HCT116 (cell line): ENCODE results near the gene PRKCA. TPM values are rescaled to one million over a fixed set of nuclear protein-coding genes. Genes with fewer than 3 reads are reported as not detected.

ENCODE experiments used
- ATAC-seq: fragments of 200-7000 bp; cut with Tn5 transposase; 2 replicates; pipeline ENCODE4 v1.9.1; 2020; ENCODE audit warnings: mild to moderate bottlenecking, moderate library complexity
- BruUV-seq: library from RNA; stranded (reverse); fragments of 400-500 nt; replicated peaks from 2 replicates; lab custom pipeline; 2021; lab: Mats Ljungman, UMichigan
- CTCF ChIA-PET: fragments of 300-600 bp; sonication (Branson Sonifier 250); formaldehyde crosslinking; loops from one replicate; lab custom pipeline; 2021; ENCODE audit warnings: antibody characterized with exemption; lab: Charles Lee
- POLR2A ChIA-PET: fragments of 300-600, 350-600 bp; sonication (Branson Sonifier 250); formaldehyde crosslinking; loops from one replicate; lab custom pipeline; 2021; ENCODE audit warnings: antibody characterized with exemption; lab: Charles Lee
- RAD21 ChIA-PET, 2 experiments: fragments of 300-600 bp; sonication (Branson Sonifier 250); formaldehyde crosslinking; loops; one replicate each; lab custom pipeline; 2023; ENCODE audit warnings: low total read pairs in 2 of 2; ENCODE audit not compliant: uncharacterized antibody in 2 of 2, unreplicated experiment in 2 of 2, low non-redundant PET in 1 of 2; lab: Charles Lee
- DNase-seq: peaks from one replicate; pipeline ENCODE4 v3.0.0-alpha.2; 2010; ENCODE audit warnings: low read depth, low spot score
- H2AFZ ChIP-seq: fragments of 200-600 bp; shearing (Covaris generic), sonication (generic); 2 replicates; pipeline ENCODE4 v1.6.1; 2017; ENCODE audit warnings: low read depth, mixed run types, mixed read lengths, antibody characterized with exemption, low read length; ENCODE audit not compliant: poor library complexity, severe bottlenecking
- H3K27ac ChIP-seq: 2 replicates; pipeline ENCODE4 v1.5.1; 2012; ENCODE audit warnings: low read depth, low read length
- H3K27me3 ChIP-seq: fragments of 200-600 bp; sonication (generic); 2 replicates; pipeline ENCODE4 v1.6.1; 2016; ENCODE audit warnings: mixed run types, low read length, mixed read lengths; ENCODE audit not compliant: insufficient read depth
- H3K36me3 ChIP-seq, 2 experiments: fragments of 200-500 bp in 1 of 2; fragments of 200-600 bp in 1 of 2; sonication (Bioruptor generic) in 1 of 2; sonication (generic) in 1 of 2; 2 replicates each; pipeline versions ENCODE4 v1.5.1 to v1.6.1; 2014 to 2016; ENCODE audit warnings: low read length in 2 of 2, inconsistent platforms in 1 of 2, mixed read lengths in 1 of 2, mixed run types in 1 of 2; ENCODE audit not compliant: insufficient read depth in 2 of 2, control insufficient read depth in 1 of 2
- H3K4me1 ChIP-seq, 2 experiments: fragments of 200-600 bp in 1 of 2; sonication (generic) in 1 of 2; 2 replicates each; pipeline versions ENCODE4 v1.5.1 to v1.6.1; 2012 to 2017; ENCODE audit warnings: low read length in 2 of 2, inconsistent platforms in 1 of 2, mild to moderate bottlenecking in 1 of 2, mixed read lengths in 1 of 2, mixed run types in 1 of 2, moderate library complexity in 1 of 2; ENCODE audit not compliant: insufficient read depth in 2 of 2, control insufficient read depth in 1 of 2
- H3K4me2 ChIP-seq: fragments of 200-600 bp; sonication (generic); 2 replicates; pipeline ENCODE4 v1.6.1; 2017; ENCODE audit warnings: mixed run types, low read length, mixed read lengths
- H3K4me3 ChIP-seq, 2 experiments: fragments of 200-600 bp in 1 of 2; sonication (generic) in 1 of 2; replicated peaks in 1 of 2; 2 replicates each; pipeline ENCODE4 v1.5.1; 2011 to 2016; ENCODE audit warnings: low read length in 2 of 2, control low read depth in 1 of 2, low read depth in 1 of 2, mild to moderate bottlenecking in 1 of 2, mixed read lengths in 1 of 2, mixed run types in 1 of 2
- H3K79me2 ChIP-seq: fragments of 200-600 bp; sonication (generic); 2 replicates; pipeline ENCODE4 v1.6.1; 2017; ENCODE audit warnings: mild to moderate bottlenecking, mixed run types, low read length, moderate library complexity, mixed read lengths; ENCODE audit not compliant: insufficient read depth
- H3K9ac ChIP-seq: fragments of 200-600 bp; sonication (generic); 2 replicates; pipeline ENCODE4 v1.6.1; 2016; ENCODE audit warnings: low read length, mixed read lengths
- H3K9me2 ChIP-seq: fragments of 200-600 bp; sonication (generic), shearing (Covaris generic); 2 replicates; pipeline ENCODE4 v1.6.1; 2017; ENCODE audit warnings: mixed run types, mild to moderate bottlenecking, moderate library complexity; ENCODE audit not compliant: insufficient read depth
- H3K9me3 ChIP-seq, 2 experiments: fragments of 200-500 bp in 1 of 2; fragments of 200-600 bp in 1 of 2; sonication (Bioruptor generic) in 1 of 2; sonication (generic) in 1 of 2; 2 replicates each; pipeline ENCODE4 v1.6.1; 2014 to 2017; ENCODE audit warnings: low read length in 2 of 2, mixed read lengths in 2 of 2, inconsistent platforms in 1 of 2, low read depth in 1 of 2, mild to moderate bottlenecking in 1 of 2, mixed run types in 1 of 2, moderate library complexity in 1 of 2; ENCODE audit not compliant: control insufficient read depth in 1 of 2, insufficient read depth in 1 of 2
- H4K20me1 ChIP-seq: fragments of 200-600 bp; sonication (generic), shearing (Covaris generic); 2 replicates; pipeline ENCODE4 v1.6.1; 2017; ENCODE audit warnings: mixed run types, mild to moderate bottlenecking, moderate library complexity; ENCODE audit not compliant: insufficient read depth
- CBX3 ChIP-seq: IDR thresholded peaks from 2 replicates; pipeline ENCODE4 v1.6.1; 2012; ENCODE audit warnings: low read depth
- EGR1 ChIP-seq: IDR thresholded peaks from 2 replicates; pipeline ENCODE4 v1.6.1; 2012; ENCODE audit warnings: low read depth
- EZH2 ChIP-seq: fragments of 200-600 bp; sonication (generic); IDR thresholded peaks from 2 replicates; pipeline ENCODE4 v1.6.1; 2017; ENCODE audit warnings: antibody characterized with exemption, mixed run types
- JUND ChIP-seq: IDR thresholded peaks from 2 replicates; pipeline ENCODE4 v1.6.1; 2012
- MAX ChIP-seq: IDR thresholded peaks from 2 replicates; pipeline ENCODE4 v1.6.1; 2012
- POLR2A ChIP-seq: IDR thresholded peaks from 2 replicates; pipeline ENCODE4 v1.7.0; 2011; ENCODE audit warnings: borderline replicate concordance; ENCODE audit not compliant: insufficient read depth, insufficient read length; ENCODE audit errors: extremely low read depth
- REST ChIP-seq: IDR thresholded peaks from 2 replicates; pipeline ENCODE4 v1.6.1; 2012; ENCODE audit warnings: low read depth
- SIN3A ChIP-seq: IDR thresholded peaks from 2 replicates; pipeline ENCODE4 v1.6.1; 2012; ENCODE audit warnings: low read depth
- SP1 ChIP-seq: IDR thresholded peaks from 2 replicates; pipeline ENCODE4 v1.6.1; 2012; ENCODE audit warnings: low read depth
- SRF ChIP-seq: IDR thresholded peaks from 2 replicates; pipeline ENCODE4 v1.6.1; 2012; ENCODE audit warnings: low read depth
- ZBTB33 ChIP-seq: IDR thresholded peaks from 2 replicates; pipeline ENCODE4 v1.6.1; 2011; ENCODE audit warnings: mild to moderate bottlenecking, low read length, moderate library complexity; ENCODE audit not compliant: insufficient replicate concordance; ENCODE audit errors: extremely low read depth
- ZFX ChIP-seq: fragments of 450-650 bp; IDR thresholded peaks from 2 replicates; pipeline ENCODE4 v1.6.1; 2017
- intact Hi-C: fragments of 100-400 bp; cut with micrococcal nuclease; formaldehyde crosslinking; loops from 2 replicates; pipeline ENCODE4 v1.10.0; 2022
- total RNA-seq: library from RNA; stranded (reverse); gene quantifications from one replicate; pipeline ENCODE4 v1.2.1, GENCODE V29; 2021; ENCODE audit not compliant: unreplicated experiment

PRKCA gene
- total RNA-seq, 1 experiment from 2014 or later: 18.8 TPM

- no peak for DNase-seq
- Histone ChIP-seq H3K4me3 (no peak overlapping the region), H3K9me3 (no peaks in the 10 kb centered on the region), H3K27ac (no peak overlapping the region), H3K36me3 (no peaks in the 10 kb centered on the region), H2AFZ (no peak overlapping the region), H3K9ac (no peak overlapping the region), H4K20me1 (no peaks in the 10 kb centered on the region), H3K9me2 (no peaks in the 10 kb centered on the region), H3K4me2 (no peak overlapping the region), H3K4me1 (no peaks in the 10 kb centered on the region), H3K27me3 (peaks cover 18% of the 10 kb centered on the region; the same call in 1 of the 2 replicates), H3K79me2 (no peaks in the 10 kb centered on the region)
- intact Hi-C loops: no loop called here
- RAD21 ChIA-PET: no interaction called here
- CTCF ChIA-PET: no interaction called here
- no TSS peak for BruUV-seq
- TF ChIP-seq REST (no peak), EGR1 (no peak)
- no peak for ATAC-seq
- POLR2A ChIA-PET: no interaction called here
These were observed 535.7 kb downstream of the PRKCA start for GRCh38 chr17:66837885-66838665.

- no TSS peak for BruUV-seq
- no peak overlapping the region for H3K27ac ChIP-seq
- no peaks in the 10 kb centered on the region for H3K4me1 ChIP-seq
- H3K9ac ChIP-seq: no peak overlapping the region
- peaks cover 18% of the 10 kb centered on the region; the same call in 1 of the 2 replicates for H3K27me3 ChIP-seq
- DNase-seq (no peak), ATAC-seq (no peak)
- no peaks in the 10 kb centered on the region for H4K20me1 ChIP-seq
- no peak overlapping the region for H2AFZ ChIP-seq
- no peaks in the 10 kb centered on the region for H3K9me2 ChIP-seq
- H3K9me3 ChIP-seq: no peaks in the 10 kb centered on the region
- H3K4me2 ChIP-seq: no peak overlapping the region
- no peaks in the 10 kb centered on the region for H3K36me3 ChIP-seq
- ChIA-PET RAD21 (interaction anchor here in 1 of 2 experiments (0.6 kb wide), 1 partner anchor 134 kb away, joined by 3 read pairs; no protein-coding TSS in a partner anchor), POLR2A (no interaction called here), CTCF (no interaction called here)
- H3K4me3 ChIP-seq: no peak overlapping the region
- intact Hi-C loops: no loop called here
- no peaks in the 10 kb centered on the region for H3K79me2 ChIP-seq
- no peak for TF ChIP-seq JUND
- TF ChIP-seq MAX: no peak
- TF ChIP-seq ZBTB33: no peak
- no peak for TF ChIP-seq POLR2A
- no peak for TF ChIP-seq EGR1
- TF ChIP-seq SIN3A: no peak
- no peak for TF ChIP-seq SRF
- TF ChIP-seq CBX3: no peak
- no peak for TF ChIP-seq SP1
- no peak for TF ChIP-seq ZFX
- no peak for TF ChIP-seq EZH2
These were observed 537.2 kb downstream of the PRKCA start for GRCh38 chr17:66839616-66840015.
